HG02759 (cell line): ENCODE results near the gene TRIM32.
A peak's percentile ranks its signal among the peaks of the same experiment; 100 is the strongest.

ENCODE experiments used
- ATAC-seq: cut with Tn5 transposase; IDR thresholded peaks from one replicate; pipeline ENCODE4 v1.9.1; 2021; ENCODE audit warnings: mild to moderate bottlenecking, moderate library complexity; ENCODE audit not compliant: unreplicated experiment

TRIM32 gene, protein sequence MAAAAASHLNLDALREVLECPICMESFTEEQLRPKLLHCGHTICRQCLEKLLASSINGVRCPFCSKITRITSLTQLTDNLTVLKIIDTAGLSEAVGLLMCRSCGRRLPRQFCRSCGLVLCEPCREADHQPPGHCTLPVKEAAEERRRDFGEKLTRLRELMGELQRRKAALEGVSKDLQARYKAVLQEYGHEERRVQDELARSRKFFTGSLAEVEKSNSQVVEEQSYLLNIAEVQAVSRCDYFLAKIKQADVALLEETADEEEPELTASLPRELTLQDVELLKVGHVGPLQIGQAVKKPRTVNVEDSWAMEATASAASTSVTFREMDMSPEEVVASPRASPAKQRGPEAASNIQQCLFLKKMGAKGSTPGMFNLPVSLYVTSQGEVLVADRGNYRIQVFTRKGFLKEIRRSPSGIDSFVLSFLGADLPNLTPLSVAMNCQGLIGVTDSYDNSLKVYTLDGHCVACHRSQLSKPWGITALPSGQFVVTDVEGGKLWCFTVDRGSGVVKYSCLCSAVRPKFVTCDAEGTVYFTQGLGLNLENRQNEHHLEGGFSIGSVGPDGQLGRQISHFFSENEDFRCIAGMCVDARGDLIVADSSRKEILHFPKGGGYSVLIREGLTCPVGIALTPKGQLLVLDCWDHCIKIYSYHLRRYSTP

GRCh38 chr9:116687074-116687753, at the start of gene TRIM32:
Gene TRIM32 (plus strand): TSS chr9:116687305. CDS start chr9:116697743, 10,438 bp downstream.
- peak; percentile 99 for ATAC-seq

GRCh38 chr9:116639251-116639741, 47.8 kb upstream of the TRIM32 start:
- no peak for ATAC-seq

- ATAC-seq = no peak
These were observed 45.6 kb upstream of the TRIM32 start for GRCh38 chr9:116641292-116642059.

GRCh38 chr9:116643691-116644090, 43.4 kb upstream of the TRIM32 start:
- ATAC-seq = no peak

- ATAC-seq = no peak
These were observed 42.9 kb upstream of the TRIM32 start for GRCh38 chr9:116644091-116644688.

- ATAC-seq = no peak
These were observed 40.2 kb upstream of the TRIM32 start for GRCh38 chr9:116646661-116647514.

DNA sequence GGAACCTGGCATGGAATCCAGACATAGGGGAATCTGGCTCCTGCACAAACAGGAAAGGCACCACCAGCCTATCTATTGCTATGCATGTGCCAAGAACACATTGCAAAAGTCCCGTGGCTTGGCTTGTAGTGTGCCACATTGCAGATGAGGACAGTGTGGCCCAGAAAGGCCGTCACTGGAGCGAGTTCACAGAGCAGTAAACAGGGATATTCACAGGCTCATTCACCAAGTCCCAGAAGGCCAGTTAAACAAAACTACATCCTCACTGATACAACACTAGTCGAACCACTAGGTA, 39.6 kb upstream of the TRIM32 start:
- no peak for ATAC-seq

GRCh38 chr9:116653348-116654058, 33.6 kb upstream of the TRIM32 start:
- ATAC-seq = no peak

DNA sequence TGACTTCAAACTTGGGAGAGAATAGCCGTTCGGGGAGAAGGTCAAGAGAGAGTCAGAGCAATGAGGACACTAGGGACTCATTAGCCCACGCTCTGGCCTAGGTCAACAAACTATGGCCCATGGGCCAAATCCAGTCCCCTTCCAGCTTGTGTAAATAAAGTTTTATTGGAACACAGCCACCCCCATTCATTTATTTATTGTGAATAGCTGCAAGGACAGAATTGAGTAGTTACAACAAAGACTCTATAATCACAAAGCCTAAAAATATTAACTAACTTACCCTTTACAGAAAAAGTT, 33.1 kb upstream of the TRIM32 start:
- ATAC-seq = no peak

DNA sequence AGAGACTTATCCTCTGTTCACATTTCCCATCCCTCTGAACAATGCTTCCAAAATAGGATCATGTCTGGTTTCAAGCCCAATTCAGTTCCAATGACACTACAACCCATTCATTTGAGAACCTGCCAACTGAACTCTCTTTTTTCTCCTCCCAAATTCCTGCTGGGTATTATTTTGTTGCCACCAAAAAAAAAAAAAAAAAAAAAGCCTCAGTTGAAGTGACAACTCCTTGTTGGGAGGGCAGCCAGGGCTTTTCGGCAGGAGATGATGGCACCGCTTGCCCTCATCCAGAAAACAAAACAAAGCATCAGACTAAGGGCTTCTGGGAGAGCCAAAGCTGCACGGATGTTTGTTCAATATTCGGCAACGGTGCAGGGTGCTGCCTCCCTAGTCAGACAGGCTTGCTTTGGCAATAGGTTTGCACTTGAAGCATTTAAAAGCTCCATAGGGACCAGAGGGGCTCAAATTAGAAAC, 30.6 kb upstream of the TRIM32 start:
- no peak for ATAC-seq

DNA sequence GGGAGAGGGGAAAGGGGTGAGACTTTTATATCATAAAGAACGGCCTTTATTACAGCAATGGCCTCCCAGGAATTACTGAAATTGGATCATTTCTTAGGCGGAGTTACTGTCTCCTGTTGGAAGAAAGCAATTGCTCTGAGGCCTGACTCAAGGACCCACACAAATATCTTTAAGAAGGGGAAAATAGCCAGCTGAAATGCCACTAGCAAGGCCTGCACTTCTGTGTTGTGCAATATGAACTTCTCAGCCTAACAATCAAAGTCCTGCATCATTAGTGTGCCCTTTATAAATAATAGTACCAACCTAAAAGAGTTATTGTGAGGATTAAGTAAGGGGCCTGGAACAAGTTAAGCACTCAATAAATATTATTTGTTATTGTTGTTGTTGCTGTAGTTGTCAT, 30.1 kb upstream of the TRIM32 start:
- ATAC-seq = no peak

DNA sequence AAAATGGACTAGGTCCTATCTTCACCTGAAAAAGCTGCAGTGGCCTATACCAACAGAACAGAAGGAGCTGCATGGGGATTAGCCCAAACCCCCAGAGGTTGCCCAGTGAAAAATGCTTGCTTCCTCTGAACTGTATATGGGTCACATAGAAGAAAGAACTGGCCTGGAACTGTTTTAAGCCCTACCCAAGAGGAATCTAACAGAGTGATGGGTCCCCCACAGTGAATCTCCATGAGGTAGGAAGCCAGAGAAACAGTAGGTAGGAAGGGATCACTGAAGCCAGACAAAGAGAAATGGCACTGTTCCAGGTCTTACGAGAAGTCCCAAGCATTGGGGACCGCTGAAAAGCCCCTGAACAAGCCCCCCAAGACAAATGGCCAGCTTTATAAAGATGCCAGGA, 28.8 kb upstream of the TRIM32 start:
- ATAC-seq = no peak

GRCh38 chr9:116661037-116661954, 25.8 kb upstream of the TRIM32 start:
- ATAC-seq = peak; percentile 78

- no peak for ATAC-seq
These were observed 24.3 kb upstream of the TRIM32 start for GRCh38 chr9:116662646-116663310.

- ATAC-seq = no peak
These were observed 23.5 kb upstream of the TRIM32 start for GRCh38 chr9:116663581-116663980.

DNA sequence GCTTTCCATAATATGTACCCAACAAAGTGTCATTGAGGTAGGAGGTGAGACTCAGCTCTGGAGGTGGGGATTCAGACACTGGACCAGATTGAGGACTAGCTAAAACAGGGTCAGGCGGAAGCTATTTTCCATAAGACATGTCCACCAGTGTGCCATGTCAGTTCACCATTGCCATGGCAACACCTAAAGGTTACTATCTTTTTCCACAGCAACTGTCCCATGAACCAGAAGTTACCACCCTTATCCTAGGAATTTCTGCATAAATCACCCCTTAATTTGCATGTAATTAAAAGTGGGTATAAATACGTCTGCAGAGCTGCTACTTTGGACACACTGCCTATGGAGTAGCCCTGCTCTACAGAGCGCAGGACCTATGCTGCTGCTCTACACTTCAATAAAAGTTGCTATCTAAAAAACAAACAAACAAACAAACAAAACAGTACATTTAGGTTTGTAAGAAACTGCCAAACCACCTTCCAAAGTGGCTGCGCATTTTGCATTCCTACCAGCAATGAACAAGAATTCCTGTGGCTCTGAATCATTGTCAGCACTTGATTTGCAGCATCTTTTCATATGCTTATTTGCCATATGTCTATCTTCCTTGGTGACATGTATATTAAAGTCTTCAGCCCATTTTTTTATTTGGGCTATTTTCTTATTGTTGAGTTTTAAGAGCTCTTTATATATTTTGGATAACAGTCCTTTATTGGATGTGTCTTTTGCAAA, 18.0 kb upstream of the TRIM32 start:
- ATAC-seq = no peak

DNA sequence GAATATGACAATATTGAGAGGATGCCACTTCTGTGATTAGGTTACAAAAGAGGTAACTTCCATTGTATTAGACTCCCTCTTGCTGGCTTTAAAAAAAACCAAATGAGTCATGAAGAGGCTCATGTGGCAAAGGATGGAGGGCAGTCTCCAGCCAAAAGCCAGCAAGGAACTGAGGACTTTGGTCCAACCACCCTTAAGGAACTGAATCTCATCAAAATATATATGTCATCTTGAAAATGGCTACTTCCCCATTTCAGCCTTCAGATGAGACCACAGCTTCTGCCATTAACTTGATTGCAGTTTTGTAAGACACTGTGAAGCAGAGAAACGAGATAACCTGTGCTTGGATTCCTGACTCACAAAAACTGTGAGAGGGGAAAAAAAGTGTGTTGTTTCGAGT, 15.5 kb upstream of the TRIM32 start:
- no peak for ATAC-seq
